ENCODE measurements around the gene TRIB2.
"Not testable (repeated sequence)": the region's sequence is repeated elsewhere in the genome, so short reads cannot be mapped to it uniquely, and the experiment has no call there.

Gene TRIB2

DNA sequence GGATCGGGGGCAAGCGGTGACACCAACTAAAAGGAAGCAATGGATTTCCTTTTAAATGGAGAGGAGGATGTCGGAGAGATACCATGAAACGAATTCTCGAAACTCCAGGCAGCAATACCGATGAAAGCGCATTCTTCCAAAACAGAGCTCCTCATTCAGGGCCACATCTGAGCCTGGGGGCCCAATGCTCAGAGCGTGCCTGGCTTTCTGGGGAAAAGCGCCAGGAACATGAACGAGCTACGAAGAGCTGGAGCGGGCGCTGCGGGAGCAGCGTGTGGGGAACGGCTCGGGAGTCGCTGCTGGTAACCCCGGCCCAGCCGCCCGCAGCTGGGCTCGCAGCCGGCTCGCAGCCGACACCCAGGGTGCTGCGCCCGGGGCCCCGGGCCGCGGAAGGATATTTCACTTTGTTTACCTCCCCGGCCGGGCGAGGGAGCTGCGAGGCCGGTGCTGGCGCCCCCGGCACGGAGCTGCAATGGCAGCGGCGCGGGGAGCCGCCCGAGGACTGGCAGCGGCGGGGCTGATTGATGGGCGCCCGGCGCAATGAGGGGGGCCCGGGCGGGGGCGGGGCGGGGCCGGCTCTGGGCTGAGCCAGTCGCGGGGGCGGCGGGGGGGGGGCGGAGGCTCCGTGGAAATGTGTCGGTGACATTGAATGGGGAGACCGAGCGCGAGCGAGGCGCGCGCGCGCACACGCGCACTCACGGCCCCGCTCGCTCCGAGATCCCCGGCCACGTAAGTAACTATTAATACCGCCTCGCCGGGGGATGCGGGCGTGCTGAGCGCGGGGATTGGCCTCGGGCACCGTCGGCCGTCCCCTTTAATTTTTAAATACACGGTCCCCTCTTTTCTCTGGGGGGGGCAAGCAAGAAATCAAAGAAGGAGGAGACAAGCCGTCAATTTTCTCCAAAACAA lies at the start of gene TRIB2:
TSS of gene TRIB2 (plus strand) at position 655 of the 909 bp plus-strand sequence. CDS start 1,372 bp downstream, outside the sequence.
- DNase-seq = peak; percentile 29

DNA sequence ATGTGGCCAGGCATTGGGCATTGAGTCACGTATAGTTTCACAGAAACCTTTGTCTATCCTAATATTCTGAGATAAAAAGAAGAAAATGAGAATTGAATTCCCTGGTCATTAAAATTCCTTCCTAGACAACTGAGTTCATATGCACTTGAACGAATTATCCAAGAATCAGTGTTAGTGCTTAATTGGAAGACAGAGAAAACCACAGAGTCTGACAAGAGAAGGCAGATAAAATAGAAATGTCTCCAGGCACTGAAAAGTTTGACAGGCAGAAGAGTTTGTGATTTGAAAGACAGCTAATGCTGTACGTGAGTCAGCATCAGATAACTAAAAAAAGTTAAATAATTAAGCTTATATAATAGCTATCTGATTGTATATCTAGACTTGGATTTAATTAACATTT lies 47.7 kb upstream of the TRIB2 start:
- DNase-seq = no peak

DNA sequence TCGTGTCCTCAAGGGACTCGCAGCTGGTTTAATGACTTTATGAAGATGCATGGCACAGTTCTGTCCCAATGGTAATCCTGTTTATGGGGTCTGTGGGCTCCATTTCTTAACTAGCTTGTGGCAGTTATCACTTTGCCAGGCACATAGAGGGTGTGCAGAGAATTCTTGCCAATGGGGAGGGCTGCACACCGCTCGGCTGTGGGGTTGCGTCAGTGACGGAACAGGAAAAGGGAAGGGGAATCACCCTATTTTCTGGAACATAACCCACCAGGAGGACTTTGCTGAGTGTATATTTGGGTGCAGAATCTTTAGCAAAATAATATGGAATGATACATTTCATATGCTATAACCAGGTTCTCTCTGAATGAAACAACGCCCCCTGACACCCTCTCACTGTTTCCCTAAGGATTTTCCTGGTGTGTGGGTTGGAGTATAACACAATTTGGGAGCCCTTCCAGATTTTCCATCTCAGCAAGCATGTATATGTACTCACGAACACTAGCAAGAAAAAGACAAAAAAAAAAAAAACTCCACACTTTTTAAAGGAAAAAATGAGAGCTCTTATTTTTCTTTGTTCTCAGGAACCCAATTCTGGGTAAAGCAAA lies 43.9 kb upstream of the TRIB2 start:
- DNase-seq = no peak

DNA sequence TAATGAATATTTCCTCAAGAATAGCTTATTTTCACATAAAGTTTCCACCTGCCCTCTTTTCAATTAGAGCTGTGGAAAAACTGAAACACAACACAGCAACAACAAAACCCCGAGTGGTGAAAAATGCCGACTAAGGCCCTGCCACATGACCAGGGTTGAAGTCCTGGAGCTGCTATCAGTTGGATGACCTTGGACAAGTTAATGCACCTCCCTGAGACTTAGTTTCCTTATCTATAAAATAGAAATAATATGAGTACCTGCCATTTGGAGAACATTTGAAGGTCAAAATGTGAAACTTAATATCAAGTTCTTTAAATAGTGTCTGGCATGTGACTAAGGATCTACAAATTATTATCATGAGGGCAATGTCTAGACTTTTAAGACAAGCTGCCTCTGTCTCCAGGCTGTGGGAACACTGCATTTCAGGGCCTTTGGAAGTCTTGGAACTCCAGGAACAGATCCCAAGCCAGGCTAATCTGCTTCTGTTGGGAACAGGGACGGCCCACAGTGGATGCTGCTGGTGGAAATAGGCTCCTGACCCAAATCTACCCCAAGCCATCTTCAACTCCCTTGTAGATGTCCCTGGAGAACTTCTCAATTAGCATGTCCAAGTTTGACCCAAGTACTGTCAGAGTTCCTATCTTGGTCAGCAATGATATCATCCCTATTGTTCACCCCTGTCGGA lies 42.0 kb upstream of the TRIB2 start:
- DNase-seq = no peak

DNA sequence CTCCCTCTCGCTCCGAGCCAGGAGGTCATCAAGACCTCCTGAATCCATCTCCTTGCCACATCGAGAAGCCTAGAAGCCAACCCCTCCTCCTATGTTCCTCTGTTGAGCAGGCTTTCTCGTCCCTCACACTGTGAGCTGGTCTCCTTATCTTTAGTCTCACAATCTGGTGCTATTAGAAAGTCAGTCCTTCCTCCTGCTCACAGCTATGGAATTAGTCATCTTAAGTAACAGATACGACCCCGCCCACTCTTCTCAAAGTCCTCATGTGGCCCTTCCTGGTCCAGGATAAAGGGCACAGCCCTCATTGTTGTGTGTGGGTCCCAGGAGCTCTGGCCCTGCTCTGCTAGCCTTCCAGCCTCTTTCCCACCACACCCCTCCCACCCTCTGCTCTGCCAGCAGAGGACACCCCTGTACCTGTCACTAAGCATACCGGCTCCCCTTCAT lies 41.4 kb upstream of the TRIB2 start:
- no peak for DNase-seq

DNA sequence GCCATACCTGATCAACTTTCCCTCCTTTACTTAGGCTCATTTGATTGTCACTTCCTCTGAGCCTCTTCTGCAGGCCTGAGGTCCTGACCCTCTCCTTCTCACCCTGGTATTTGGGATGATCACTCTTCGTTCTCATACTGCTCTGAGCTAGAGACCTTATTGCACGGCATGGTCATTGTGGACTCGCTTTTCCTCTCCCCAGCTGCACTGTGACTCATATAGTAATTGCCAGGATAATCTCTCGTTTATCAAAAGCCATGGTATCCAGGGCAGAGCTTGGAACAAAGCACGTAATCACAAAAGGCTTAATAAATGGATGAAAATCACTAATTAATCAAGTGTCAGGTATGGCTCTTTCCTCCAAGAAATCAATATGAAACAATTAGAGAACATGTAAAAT lies 40.9 kb upstream of the TRIB2 start:
- DNase-seq = no peak

DNA sequence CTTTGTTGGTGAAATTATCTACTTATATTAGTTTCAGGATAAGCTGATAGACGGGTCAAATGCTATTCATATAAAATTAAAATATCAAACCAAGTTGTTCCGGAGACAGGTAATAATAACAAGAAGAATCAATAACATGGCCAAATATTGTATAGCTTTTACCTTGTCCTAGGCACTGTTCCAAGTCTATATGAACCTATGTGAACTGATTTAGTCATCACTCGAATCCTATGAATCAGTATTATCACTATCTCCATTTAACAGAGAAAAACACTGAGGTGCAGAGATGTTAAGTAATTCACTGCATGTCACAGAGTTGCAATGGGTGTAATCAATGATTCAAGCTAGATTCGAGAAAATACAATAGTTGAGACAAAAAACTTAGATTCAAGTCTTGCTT lies 40.0 kb upstream of the TRIB2 start:
- DNase-seq = no peak

DNA sequence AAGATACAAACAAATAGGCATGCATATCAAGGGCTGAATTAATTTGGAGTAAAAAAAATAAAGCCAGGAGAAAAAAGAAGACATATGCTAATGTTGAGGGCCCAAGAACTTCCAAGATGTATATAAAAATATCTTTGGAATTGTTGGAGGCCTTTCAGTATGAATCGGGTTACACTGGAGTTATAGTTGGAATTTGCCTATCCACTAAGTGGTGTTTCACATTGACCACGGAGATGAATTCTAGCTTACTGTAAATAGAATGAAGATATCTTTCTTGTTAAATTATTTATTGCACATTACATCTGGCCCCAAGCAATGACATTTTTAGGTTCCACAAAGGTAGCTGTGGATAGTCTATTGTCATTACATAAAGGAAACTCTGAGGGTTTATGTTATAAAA lies 38.5 kb upstream of the TRIB2 start:
- DNase-seq = no peak

DNA sequence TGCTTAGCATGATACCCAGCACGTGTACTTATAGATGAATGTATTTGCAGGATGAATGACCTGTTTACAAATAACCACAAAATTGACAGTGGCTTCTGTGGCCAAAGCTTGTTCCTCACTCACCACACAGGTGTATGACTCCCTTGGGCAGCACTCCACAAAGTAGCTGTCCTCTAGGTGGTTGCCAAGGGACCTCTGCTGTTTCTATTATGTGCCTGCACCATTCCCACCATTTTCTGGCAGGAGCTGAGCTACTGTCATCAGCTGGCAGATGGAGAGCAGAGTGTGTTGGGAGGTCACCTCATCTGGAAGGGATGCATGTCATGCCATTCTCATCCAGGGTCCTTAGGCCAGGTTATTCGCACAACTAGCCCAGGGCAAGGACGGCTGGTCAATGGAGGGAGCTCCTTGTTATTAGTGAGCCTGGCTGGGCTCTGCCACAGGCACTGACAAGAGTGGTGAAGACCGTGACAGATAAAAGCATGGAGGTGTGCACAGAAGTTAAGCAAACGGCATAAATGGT lies 37.1 kb upstream of the TRIB2 start:
- no peak for DNase-seq

DNA sequence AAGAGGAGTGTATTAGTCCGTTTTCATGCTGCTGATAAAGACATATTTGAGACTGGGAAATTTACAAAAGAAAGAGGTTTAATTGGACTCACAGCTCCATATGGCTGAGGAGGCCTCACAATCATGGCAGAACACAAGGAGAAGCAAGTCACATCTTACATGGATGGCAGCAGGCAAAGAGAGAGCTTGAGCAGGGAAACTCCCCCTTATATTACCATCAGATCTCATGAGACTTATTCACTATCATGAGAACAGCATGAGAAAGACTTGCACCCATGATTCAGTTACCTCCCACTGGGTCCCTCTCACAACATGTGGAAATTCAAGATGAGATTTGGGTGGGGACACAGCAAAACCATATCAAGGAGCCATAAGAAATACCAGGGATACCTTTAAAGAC lies 36.6 kb upstream of the TRIB2 start:
- not testable (repeated sequence) for DNase-seq

DNA sequence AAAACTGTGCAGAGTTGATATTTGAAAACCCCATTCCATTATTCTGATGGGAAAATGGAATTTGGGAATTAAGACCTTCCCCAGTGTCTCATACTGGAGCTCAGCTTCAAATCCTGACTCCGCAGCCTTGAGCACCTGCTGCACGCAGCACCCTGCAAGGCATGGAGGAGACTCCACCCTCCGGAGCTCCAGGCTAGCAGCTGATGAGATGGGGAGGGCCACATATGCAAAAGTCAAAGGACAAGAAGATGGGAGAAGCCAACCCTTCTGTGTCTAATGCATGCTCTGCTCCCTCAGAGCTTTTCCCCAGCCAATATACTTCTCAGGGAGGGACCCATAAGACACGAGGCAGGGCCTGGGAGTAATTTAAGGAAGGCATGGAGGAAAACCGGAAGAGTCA lies 34.7 kb upstream of the TRIB2 start:
- DNase-seq = no peak

DNA sequence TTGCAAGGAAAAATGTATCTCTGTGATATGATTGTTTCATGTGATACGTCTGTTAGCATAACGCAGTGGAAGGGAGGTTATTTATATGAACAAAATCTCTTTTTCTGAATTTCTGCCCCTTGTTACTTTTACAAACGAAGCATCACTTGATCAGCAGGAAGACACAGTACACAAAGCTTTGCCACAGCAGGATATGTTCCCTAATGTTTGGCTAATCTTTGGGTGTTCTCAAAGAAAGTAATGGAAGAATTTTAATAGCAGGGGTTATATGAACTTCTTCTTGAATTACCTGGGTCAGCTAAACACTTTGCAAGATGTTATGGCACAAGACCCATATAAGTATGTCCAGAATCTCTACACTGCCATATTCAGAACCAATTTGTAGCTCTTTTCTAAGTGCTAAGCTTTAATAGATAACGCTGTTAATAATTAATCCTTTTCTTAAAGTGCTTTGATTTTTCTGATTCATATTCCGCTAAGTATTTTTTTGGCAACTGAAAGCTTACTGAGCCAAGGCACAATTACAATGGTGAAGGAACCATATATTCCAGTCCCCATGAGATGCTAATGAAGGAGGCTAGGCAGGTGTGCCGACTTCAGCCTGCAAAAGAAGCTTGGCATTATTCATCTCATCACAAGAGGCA lies 33.2 kb upstream of the TRIB2 start:
- DNase-seq = no peak

DNA sequence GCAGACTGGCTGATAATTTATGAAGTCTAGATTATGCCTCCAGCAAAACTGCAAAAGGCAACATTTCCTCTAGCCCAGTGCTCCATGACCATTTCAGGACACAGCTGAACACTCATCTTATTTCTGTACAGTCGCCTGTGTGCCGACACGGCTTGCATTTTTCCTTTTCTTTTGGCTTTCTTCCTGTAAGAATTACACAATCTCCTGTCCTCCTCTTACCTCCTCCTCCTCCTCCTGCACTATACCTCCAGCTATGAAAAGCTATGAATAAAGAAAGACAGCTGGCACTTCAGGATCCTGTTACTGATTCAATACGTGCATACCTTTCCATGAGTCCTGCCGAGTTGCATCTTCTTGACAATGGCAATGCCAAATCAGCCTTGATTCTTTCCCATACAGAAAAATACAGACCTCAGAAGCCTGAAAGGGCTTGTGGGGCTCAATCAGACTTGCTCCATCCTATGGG lies 32.2 kb upstream of the TRIB2 start:
- DNase-seq = no peak

DNA sequence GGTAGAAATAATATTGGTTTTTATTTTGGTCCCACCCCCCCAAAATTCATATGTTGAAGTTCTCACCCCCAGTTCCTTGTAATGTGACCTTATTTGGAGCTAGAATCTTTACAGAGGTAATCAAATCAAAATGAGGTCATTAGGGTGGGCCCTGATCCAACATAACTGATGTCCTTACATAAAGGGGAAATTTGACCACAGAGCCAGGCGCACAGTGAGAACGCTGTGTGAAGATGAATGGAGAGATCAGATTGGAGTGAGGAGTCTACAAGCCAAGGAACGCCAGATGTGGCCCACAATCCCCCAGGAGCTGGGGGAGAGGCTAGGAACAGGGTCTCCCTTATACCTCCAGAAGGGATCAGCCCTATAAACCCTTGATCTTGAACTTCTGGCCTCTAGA lies 31.6 kb upstream of the TRIB2 start:
- no peak for DNase-seq

DNA sequence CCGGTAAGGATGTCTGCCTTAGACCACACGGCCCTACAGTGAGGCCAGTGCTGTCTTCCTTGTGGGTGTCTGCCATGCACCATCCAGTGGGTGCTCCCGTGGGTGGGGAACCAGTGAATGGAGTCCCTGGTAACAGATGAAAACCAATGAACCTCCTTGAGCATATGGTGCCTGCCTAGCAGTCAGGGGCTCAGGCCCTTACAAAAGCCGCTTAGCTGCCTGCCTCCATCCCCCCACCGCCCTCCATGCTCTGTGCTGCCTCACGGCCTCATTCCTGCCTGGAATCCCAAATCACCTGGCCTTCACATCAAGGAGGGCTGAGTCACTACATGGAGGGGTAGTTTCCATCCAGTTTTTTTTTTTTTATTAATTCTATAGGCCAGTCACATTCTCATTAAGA lies 30.8 kb upstream of the TRIB2 start:
- no peak for DNase-seq

DNA sequence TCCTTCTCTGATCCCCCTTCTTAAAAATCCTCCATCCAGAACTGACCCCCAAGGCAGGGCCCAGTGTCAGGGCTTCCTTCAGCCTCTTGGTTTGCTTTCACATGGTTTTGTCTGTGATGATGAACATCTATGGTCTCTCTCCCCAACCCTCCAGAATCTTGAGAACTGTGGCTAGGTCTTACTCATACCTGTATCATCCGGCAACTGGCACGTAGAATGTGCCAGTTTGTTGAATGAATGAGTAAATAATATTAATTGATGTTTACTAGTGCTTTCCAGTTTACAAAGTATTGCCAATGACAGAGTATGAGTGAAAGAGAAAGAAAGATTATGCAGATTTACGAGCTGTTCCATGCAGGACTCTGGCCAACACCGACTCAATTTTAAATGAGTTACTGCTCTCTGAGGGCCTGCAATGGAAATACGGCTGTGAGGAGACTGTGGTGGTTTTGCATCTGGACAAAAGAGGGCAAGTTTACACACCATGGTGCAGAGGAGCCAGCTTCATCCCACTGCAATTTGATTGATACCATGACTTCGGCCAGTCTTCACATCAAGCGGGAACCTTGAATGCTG lies 29.9 kb upstream of the TRIB2 start:
- DNase-seq = no peak

DNA sequence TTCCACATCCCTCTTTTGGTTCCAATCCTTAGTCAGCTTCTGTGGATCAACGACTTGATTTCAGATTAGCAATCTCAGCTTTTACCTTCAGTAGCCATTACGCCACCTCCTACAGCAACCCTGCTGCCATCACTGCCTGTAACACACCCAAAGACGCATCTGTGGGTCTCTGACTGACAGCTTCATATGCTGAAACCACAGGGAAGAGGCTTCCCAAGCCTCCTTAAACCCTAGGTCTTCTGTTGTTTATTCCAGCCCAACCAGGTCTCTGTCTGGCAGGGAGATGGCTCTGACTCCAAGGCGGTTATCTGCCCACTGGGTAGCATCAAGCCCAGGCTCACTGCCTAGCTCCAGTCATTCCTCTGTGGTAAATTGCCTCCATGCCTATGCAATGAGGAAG lies 28.6 kb upstream of the TRIB2 start:
- no peak for DNase-seq

DNA sequence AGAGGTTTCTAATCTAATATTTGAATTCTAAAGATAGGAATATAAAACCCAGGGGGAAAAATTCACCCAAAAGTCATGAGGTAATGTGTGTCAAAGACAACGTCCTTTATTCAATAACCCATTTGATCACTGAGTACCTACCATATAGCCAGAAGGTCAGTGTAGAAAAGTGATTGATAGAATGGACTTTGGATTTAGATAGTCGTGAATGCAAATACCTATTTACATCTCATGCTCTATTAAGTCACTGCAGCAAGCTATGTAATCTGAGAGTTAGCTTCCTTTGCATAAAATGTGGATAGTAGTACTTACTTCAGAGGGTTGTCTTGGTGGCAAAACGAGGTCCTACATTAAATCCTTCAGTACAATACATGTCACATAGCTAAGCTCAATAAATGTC lies 27.8 kb upstream of the TRIB2 start:
- peak; percentile 69 for DNase-seq

DNA sequence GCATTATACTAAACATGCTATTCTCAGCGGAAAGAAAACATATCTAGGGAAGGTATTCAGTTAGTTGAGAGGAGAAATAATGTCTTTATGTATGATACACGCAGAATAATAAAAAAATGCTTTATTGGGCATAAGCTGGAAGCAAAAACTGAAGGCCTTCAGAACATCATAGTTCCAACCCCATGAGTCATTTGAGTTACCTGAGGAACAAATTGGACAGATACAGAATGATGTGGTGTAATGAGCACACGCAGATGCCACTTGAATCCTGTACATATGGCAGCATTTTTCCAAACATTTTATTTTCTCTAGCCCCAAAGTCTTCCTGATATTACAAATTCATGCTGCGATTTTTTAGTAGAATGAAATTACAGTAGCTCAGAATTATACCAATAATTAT lies 23.2 kb upstream of the TRIB2 start:
- DNase-seq = no peak

DNA sequence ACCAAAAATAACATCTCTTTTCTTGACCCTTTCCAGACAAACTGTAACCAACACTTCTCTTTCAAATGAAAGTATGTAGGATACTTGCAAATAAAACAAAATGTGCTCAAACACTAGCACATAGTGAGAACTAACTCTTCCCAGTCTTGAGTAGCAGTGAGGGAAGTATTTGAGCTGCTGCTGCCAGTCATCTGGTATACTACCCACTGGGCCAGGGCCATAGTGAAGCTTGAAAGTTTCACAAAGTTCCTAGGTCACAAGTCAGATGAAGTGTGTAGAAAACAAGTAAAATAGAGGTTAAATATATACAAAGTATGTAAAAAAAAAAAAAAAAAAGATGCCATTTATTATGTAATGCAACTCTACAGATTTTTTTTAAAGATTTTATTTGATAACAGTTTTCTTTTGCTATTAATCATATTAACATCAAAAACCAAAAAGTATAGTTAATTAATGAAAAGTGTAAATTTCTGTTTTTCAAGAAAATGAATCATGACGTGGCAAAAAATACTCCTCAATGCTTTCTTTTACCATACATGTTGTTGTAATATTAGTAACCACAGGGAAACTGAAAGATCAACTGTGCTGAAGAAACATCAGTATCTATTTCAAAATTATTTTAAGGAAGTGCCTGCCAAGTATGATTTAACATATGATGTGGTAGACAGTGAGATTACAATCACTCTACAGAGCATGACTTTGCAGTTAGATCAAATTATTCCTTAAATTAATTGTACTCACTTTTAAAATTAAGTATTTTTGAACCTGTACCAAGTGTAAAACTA lies 21.6 kb upstream of the TRIB2 start:
- DNase-seq = no peak

DNA sequence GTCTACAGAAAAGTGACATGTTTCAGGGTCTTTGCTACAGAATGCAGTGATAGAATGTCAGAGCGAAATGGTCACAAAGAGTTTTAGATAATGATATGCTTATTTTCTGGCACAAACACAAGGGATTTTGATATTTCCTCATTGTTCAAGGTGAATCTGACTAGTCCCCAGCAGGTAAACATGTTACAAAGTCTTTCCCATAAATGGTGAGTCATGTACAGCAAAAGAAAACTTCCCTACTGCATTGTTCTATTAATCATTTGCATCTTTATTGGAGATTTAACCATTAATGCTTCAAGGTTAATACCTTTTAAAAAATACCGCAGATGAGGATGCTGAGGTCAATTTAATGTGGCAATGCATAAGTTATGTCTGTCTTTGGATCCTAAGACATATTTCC lies 19.1 kb upstream of the TRIB2 start:
- no peak for DNase-seq

DNA sequence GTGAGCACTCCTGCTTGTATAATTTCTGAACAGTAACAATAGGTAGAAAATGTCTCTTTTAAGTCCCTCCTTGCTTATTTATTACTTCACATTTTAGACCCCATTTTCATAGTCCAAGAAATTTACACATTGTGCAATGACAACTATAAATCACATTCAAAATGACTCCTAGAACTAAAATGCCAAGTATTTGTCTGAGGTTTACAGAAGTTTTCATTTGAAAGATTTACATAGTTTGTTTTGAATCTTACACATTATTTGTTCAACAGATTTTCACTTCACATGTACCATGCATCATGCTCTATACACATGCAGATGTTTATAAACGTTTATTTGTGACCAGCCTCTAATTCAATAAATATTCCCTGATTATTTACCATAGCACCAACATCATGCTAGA lies 15.7 kb upstream of the TRIB2 start:
- DNase-seq = no peak

Measured in NCI-H526 treated with DMSO at 0.1 percent for 48 hours (cell line).